RWPE2 (cell line): ENCODE results near the gene RAX2.

Experiments
- ATAC-seq: fragments of 200-7000 bp; cut with Tn5 transposase; 3 replicates; pipeline ENCODE4 v1.9.1; 2021; ENCODE audit warnings: low read depth
- DNase-seq: peaks from one replicate; pipeline ENCODE4 v3.0.0-alpha.2; 2020; ENCODE audit warnings: low spot score
- H3K27ac ChIP-seq: fragments of 450-650 bp; 2 replicates; pipeline ENCODE4 v1.5.1; 2017; ENCODE audit warnings: mild to moderate bottlenecking; ENCODE audit not compliant: poor library complexity, severe bottlenecking
- H3K27me3 ChIP-seq: fragments of 250-450 bp; sonication (Bioruptor Pico); 2 replicates; pipeline ENCODE4 v1.5.1; 2021; ENCODE audit warnings: mild to moderate bottlenecking, moderate library complexity; ENCODE audit not compliant: insufficient read depth, poor library complexity, severe bottlenecking
- H3K36me3 ChIP-seq: fragments of 250-450 bp; sonication (Bioruptor Pico); 2 replicates; pipeline ENCODE4 v1.5.1; 2020; ENCODE audit warnings: low read depth, mild to moderate bottlenecking, moderate library complexity
- H3K4me1 ChIP-seq: fragments of 250-450 bp; sonication (Bioruptor Pico); 2 replicates; pipeline ENCODE4 v1.5.1; 2021; ENCODE audit warnings: mild to moderate bottlenecking, moderate library complexity; ENCODE audit not compliant: insufficient read depth, poor library complexity, severe bottlenecking
- H3K4me3 ChIP-seq: fragments of 250-450 bp; sonication (Bioruptor Pico); 2 replicates; pipeline ENCODE4 v1.5.1; 2021; ENCODE audit warnings: mild to moderate bottlenecking, moderate library complexity; ENCODE audit not compliant: severe bottlenecking
- H3K9me3 ChIP-seq: fragments of 250-450 bp; sonication (Bioruptor Pico); 2 replicates; pipeline ENCODE4 v1.5.1; 2021; ENCODE audit warnings: mild to moderate bottlenecking, moderate library complexity; ENCODE audit not compliant: severe bottlenecking
- CTCF ChIP-seq: fragments of 450-650 bp; IDR thresholded peaks from one replicate; pipeline ENCODE4 v1.5.1; 2017; ENCODE audit warnings: mild to moderate bottlenecking, moderate library complexity; ENCODE audit not compliant: poor library complexity, severe bottlenecking

RAX2 gene

GRCh38 chr19:3785938-3786824, 14.2 kb upstream of the RAX2 start, which contains the start of gene MATK:
Gene MATK, minus strand, starts transcription at chr19:3786381. Its CDS starts 1,246 bp downstream, at chr19:3785135.
- Histone ChIP-seq H3K27me3 (peaks cover 10% of the 10 kb centered on the region), H3K4me1 (no peaks in the 10 kb centered on the region), H3K4me3 (peak within 1 kb of the TSS; percentile 37), H3K9me3 (peaks cover 7% of the 10 kb centered on the region), H3K27ac (no peak within 1 kb of the TSS), H3K36me3 (no peaks in the 10 kb centered on the region)
- 0 out of 3 replicates have a peak, but pooled peaks have one; percentile 7 for ATAC-seq
- DNase-seq: no peak
- no peak for TF ChIP-seq CTCF

- no peaks in the 10 kb centered on the region for H3K36me3 ChIP-seq
- no peak overlapping the region for H3K27ac ChIP-seq
- peaks cover 10% of the 10 kb centered on the region for H3K27me3 ChIP-seq
- H3K9me3 ChIP-seq: peaks cover 7% of the 10 kb centered on the region
- DNase-seq: peak; percentile 34
- no peaks in the 10 kb centered on the region for H3K4me1 ChIP-seq
- no peak for TF ChIP-seq CTCF
- H3K4me3 ChIP-seq: peak overlapping the region; percentile 37
- peak; percentile 40; the same call in 2 of the 3 replicates for ATAC-seq
Observed at GRCh38 chr19:3785451-3785937, 13.5 kb upstream of the RAX2 start.

GRCh38 chr19:3784607-3785450, 12.8 kb upstream of the RAX2 start:
- ATAC-seq: peak; percentile 78
- no peak for TF ChIP-seq CTCF
- Histone ChIP-seq H3K27ac (no peak overlapping the region), H3K9me3 (peaks cover 7% of the 10 kb centered on the region), H3K4me1 (no peaks in the 10 kb centered on the region), H3K4me3 (peak overlapping the region; percentile 37), H3K27me3 (peaks cover 10% of the 10 kb centered on the region), H3K36me3 (no peaks in the 10 kb centered on the region)
- DNase-seq: peak; percentile 45

GRCh38 chr19:3783660-3784584, 11.9 kb upstream of the RAX2 start:
- no peak overlapping the region for H3K27ac ChIP-seq
- ATAC-seq (no peak), DNase-seq (peak; percentile 49)
- peaks cover 10% of the 10 kb centered on the region for H3K27me3 ChIP-seq
- no peak for TF ChIP-seq CTCF
- H3K36me3 ChIP-seq: no peaks in the 10 kb centered on the region
- no peak overlapping the region for H3K4me3 ChIP-seq
- H3K4me1 ChIP-seq: no peaks in the 10 kb centered on the region
- H3K9me3 ChIP-seq: peaks cover 7% of the 10 kb centered on the region
